IPS-18c (cell line): ENCODE results near the gene HMCN1.

Source experiments
- H3K4me3 ChIP-seq: 2 replicates; pipeline ENCODE4 v1.7.0; 2013; ENCODE audit warnings: low read depth, mild to moderate bottlenecking, low read length, moderate library complexity; ENCODE audit not compliant: insufficient read depth
- H3K9me3 ChIP-seq: one replicate; pipeline ENCODE4 v1.6.1; 2013; ENCODE audit warnings: mild to moderate bottlenecking, low read length, moderate library complexity; ENCODE audit not compliant: control insufficient read depth, insufficient read depth

Gene HMCN1

GRCh38 chr1:186054003-186054402 lies 319.8 kb downstream of the HMCN1 start:
- Histone ChIP-seq H3K9me3 (no peaks in the 10 kb centered on the region), H3K4me3 (no peak overlapping the region)

GRCh38 chr1:186054932-186055331 lies 320.7 kb downstream of the HMCN1 start:
- no peaks in the 10 kb centered on the region for H3K9me3 ChIP-seq
- H3K4me3 ChIP-seq: no peak overlapping the region

GRCh38 chr1:186055846-186056245 lies 321.7 kb downstream of the HMCN1 start:
- Histone ChIP-seq H3K9me3 (no peaks in the 10 kb centered on the region), H3K4me3 (no peak overlapping the region)

GRCh38 chr1:186057086-186057485 lies 322.9 kb downstream of the HMCN1 start:
- Histone ChIP-seq H3K9me3 (no peaks in the 10 kb centered on the region), H3K4me3 (no peak overlapping the region)

GRCh38 chr1:186059311-186059710 lies 325.1 kb downstream of the HMCN1 start:
- Histone ChIP-seq H3K4me3 (no peak overlapping the region), H3K9me3 (no peaks in the 10 kb centered on the region)

GRCh38 chr1:186059752-186060151 lies 325.6 kb downstream of the HMCN1 start:
- H3K4me3 ChIP-seq: no peak overlapping the region
- no peaks in the 10 kb centered on the region for H3K9me3 ChIP-seq

GRCh38 chr1:186060226-186060625 lies 326.0 kb downstream of the HMCN1 start:
- H3K4me3 ChIP-seq: no peak overlapping the region
- H3K9me3 ChIP-seq: no peaks in the 10 kb centered on the region

- H3K4me3 ChIP-seq: no peak overlapping the region
- H3K9me3 ChIP-seq: no peaks in the 10 kb centered on the region
Observed at GRCh38 chr1:186063091-186063657, 329.0 kb downstream of the HMCN1 start.

GRCh38 chr1:186066411-186066810 lies 332.2 kb downstream of the HMCN1 start:
- no peaks in the 10 kb centered on the region for H3K9me3 ChIP-seq
- H3K4me3 ChIP-seq: no peak overlapping the region

- no peaks in the 10 kb centered on the region for H3K9me3 ChIP-seq
- H3K4me3 ChIP-seq: no peak overlapping the region
Observed at GRCh38 chr1:186073697-186074096, 339.5 kb downstream of the HMCN1 start.

- Histone ChIP-seq H3K9me3 (no peaks in the 10 kb centered on the region), H3K4me3 (no peak overlapping the region)
Observed at GRCh38 chr1:186076006-186076405, 341.8 kb downstream of the HMCN1 start.

GRCh38 chr1:186078245-186078644 lies 344.1 kb downstream of the HMCN1 start:
- Histone ChIP-seq H3K4me3 (no peak overlapping the region), H3K9me3 (no peaks in the 10 kb centered on the region)

- Histone ChIP-seq H3K9me3 (no peaks in the 10 kb centered on the region), H3K4me3 (no peak overlapping the region)
Observed at GRCh38 chr1:186079084-186079684, 345.0 kb downstream of the HMCN1 start.

- Histone ChIP-seq H3K4me3 (no peak overlapping the region), H3K9me3 (no peaks in the 10 kb centered on the region)
Observed at GRCh38 chr1:186082235-186082937, 348.2 kb downstream of the HMCN1 start.

- Histone ChIP-seq H3K4me3 (no peak overlapping the region), H3K9me3 (no peaks in the 10 kb centered on the region)
Observed at GRCh38 chr1:186086583-186086982, 352.4 kb downstream of the HMCN1 start.

GRCh38 chr1:186089940-186090339 lies 355.7 kb downstream of the HMCN1 start:
- Histone ChIP-seq H3K4me3 (no peak overlapping the region), H3K9me3 (no peaks in the 10 kb centered on the region)

GRCh38 chr1:186091222-186091720 lies 357.1 kb downstream of the HMCN1 start:
- H3K4me3 ChIP-seq: no peak overlapping the region
- H3K9me3 ChIP-seq: no peaks in the 10 kb centered on the region

- H3K9me3 ChIP-seq: no peaks in the 10 kb centered on the region
Observed at GRCh38 chr1:186093437-186093836, 359.2 kb downstream of the HMCN1 start.

More at GRCh38 chr1:186093437-186093836, 359.2 kb downstream of the HMCN1 start:
- H3K4me3 ChIP-seq: no peak overlapping the region
